Liver (tissue), 2 donors: ENCODE measurements around the gene SEMA5A.

Source experiments
- JUND ChIP-seq, 2 donors: IDR thresholded peaks; 2 replicates each; pipeline ENCODE4 v1.6.1; 2016; ENCODE audit warnings: antibody characterized with exemption in 2 of 2
- SP1 ChIP-seq: IDR thresholded peaks from 2 replicates; pipeline ENCODE4 v1.6.1; 2018; ENCODE audit warnings: antibody characterized with exemption, mild to moderate bottlenecking
- TF ChIP-seq, protein P1 (sequence below): IDR thresholded peaks from 2 replicates; pipeline ENCODE4 v1.6.1; 2016; ENCODE audit warnings: antibody characterized with exemption
- donor health status: healthy.

GRCh38 chr5:9240431-9240830, 305.4 kb downstream of the SEMA5A start:
- TF ChIP-seq, protein P1, sequence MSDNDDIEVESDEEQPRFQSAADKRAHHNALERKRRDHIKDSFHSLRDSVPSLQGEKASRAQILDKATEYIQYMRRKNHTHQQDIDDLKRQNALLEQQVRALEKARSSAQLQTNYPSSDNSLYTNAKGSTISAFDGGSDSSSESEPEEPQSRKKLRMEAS: no peak
- TF ChIP-seq JUND (IDR thresholded peaks at IDR 0.05) (no peak), SP1 (no peak)
